Gastrocnemius medialis (tissue), 4 donors: ENCODE data around the gene MELTF. TPM values are rescaled to one million over a fixed set of nuclear protein-coding genes. Genes with fewer than 3 reads are reported as not detected.

Source experiments
- ATAC-seq, 2 donors: fragments of 150-250 bp; one replicate each; pipeline ENCODE4 v1.9.1; 2016
- DNase-seq, 2 donors: peaks; one replicate each; pipeline ENCODE4 v3.0.0-alpha.2; 2019
- H3K27ac ChIP-seq, 4 donors: fragments of 200-600 bp; sonication (generic); 1 replicate in 1 of 4; 2 replicates in 3 of 4; pipeline ENCODE4 v1.5.1; 2016 to 2018; ENCODE audit warnings: mild to moderate bottlenecking in 2 of 4, moderate library complexity in 1 of 4
- H3K27me3 ChIP-seq, 3 donors: fragments of 200-600 bp; sonication (generic) in 2 of 3; 1 replicate in 1 of 3; 2 replicates in 2 of 3; pipeline versions ENCODE4 v1.5.1 to v1.6.0; 2016 to 2019; ENCODE audit warnings: mild to moderate bottlenecking in 1 of 3, moderate library complexity in 1 of 3
- H3K36me3 ChIP-seq, 2 donors: fragments of 200-600 bp; sonication (generic) in 1 of 2; one replicate each; pipeline ENCODE4 v1.5.1; 2017 to 2018
- H3K4me1 ChIP-seq, 2 donors: fragments of 200-600 bp; sonication (generic) in 1 of 2; one replicate each; pipeline ENCODE4 v1.5.1; 2016 to 2017; ENCODE audit warnings: mild to moderate bottlenecking in 2 of 2
- H3K4me3 ChIP-seq, 4 donors: fragments of 200-600 bp; sonication (generic) in 3 of 4; 1 replicate in 1 of 4; 2 replicates in 3 of 4; pipeline ENCODE4 v1.5.1; 2016 to 2019; ENCODE audit warnings: mild to moderate bottlenecking in 2 of 4
- H3K9me3 ChIP-seq, 3 donors: fragments of 200-600 bp; sonication (generic) in 2 of 3; 1 replicate in 1 of 3; 2 replicates in 2 of 3; pipeline ENCODE4 v1.5.1; 2016 to 2019
- POLR2A ChIP-seq, 2 donors: fragments of 450-650 bp; IDR thresholded peaks; one replicate each; pipeline ENCODE4 v1.6.1; 2017; ENCODE audit warnings: antibody characterized with exemption in 2 of 2, mild to moderate bottlenecking in 2 of 2, moderate library complexity in 2 of 2
- in situ Hi-C, 4 donors: fragments of 200-750 bp; cut with MboI; loops; one replicate each; pipeline versions ENCODE4 v1.15.0 to v1.8.0; 2017; ENCODE audit warnings: low sequenced_read_pairs in 4 of 4
- intact Hi-C: fragments of 100-400 bp; cut with DNase I; formaldehyde crosslinking; loops from one replicate; pipeline ENCODE4 v1.15.1; 2023; ENCODE audit warnings: low total_unique reads
- total RNA-seq, 4 donors: library from RNA; depleted of rRNA; stranded (reverse); fragments of >200 nt; gene quantifications; one replicate each; pipeline versions ENCODE4 v1.1.0 to v1.2.3, GENCODE V29; 2016
- TF ChIP-seq, protein P1 (sequence below), 5 experiments: fragments of 450-650 bp in 3 of 5; fragments of 200-600 bp in 2 of 5; sonication (generic) in 2 of 5; IDR thresholded peaks in 4 of 5; conservative IDR thresholded peaks in 1 of 5; 1 replicate in 4 of 5; 2 replicates in 1 of 5; pipeline ENCODE4 v1.5.1; 2016 to 2019; ENCODE audit warnings: antibody characterized with exemption in 5 of 5, mild to moderate bottlenecking in 3 of 5, moderate library complexity in 3 of 5

MELTF gene
- total RNA-seq, 4 donors from 2014 or later = 0.36 to 0.64 (median 0.42) TPM; not detected in 1

DNA sequence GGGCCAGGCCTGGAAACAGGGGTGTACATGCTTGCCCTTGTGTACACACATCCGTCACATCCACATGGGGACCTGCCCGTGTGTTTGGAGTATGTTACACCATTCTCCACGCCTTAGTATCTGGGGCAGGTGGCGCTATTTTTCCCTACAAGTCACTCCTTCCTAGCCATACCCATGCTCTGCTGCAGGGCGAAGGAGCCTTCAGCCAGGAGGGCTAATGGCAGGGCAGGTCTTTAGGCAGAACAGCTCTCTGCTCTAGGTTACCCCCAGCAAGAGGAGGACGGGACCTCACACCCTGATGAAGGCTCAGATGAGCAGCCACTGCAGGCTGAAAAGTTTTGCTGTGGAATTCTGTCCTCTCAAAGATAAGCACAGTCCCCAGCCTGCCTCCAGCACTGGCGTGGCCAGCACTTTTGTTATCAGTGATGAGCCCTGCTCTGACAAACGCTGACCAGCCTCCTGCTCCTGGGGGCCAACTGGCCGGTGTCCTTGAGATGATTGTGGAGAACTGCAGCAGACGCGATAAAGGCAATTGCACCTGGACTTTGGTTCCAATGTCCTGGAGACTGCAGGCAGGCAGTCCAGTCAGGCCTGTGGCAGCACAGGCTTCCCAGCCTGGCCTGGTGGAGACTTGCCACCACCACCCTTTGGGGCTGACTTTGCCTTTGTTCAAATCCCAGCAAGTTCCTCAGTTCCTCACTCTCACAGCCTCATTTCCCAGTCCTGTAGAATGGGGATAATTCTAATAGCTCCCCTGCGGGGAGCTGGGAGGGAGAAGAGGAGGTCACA lies 41.2 kb downstream of the MELTF start:
- ATAC-seq (no peak), DNase-seq (no peak)
- TF ChIP-seq, protein P1, sequence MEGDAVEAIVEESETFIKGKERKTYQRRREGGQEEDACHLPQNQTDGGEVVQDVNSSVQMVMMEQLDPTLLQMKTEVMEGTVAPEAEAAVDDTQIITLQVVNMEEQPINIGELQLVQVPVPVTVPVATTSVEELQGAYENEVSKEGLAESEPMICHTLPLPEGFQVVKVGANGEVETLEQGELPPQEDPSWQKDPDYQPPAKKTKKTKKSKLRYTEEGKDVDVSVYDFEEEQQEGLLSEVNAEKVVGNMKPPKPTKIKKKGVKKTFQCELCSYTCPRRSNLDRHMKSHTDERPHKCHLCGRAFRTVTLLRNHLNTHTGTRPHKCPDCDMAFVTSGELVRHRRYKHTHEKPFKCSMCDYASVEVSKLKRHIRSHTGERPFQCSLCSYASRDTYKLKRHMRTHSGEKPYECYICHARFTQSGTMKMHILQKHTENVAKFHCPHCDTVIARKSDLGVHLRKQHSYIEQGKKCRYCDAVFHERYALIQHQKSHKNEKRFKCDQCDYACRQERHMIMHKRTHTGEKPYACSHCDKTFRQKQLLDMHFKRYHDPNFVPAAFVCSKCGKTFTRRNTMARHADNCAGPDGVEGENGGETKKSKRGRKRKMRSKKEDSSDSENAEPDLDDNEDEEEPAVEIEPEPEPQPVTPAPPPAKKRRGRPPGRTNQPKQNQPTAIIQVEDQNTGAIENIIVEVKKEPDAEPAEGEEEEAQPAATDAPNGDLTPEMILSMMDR (IDR thresholded peaks at IDR 0.05 in 4 of 5, conservative IDR thresholded peaks at IDR 0.05 in 1 of 5) = no peak
- TF ChIP-seq POLR2A (IDR thresholded peaks at IDR 0.05) = no peak
- H3K27me3 ChIP-seq = no peaks in the 10 kb centered on the region
- no peak overlapping the region for H3K27ac ChIP-seq
- no peak overlapping the region for H3K4me3 ChIP-seq
- intact Hi-C loops (no loop called here), in situ Hi-C loops (loop anchor here in 2 of 4 donors (25.0 kb wide), 2 partner anchors 199 to 524 kb away; no protein-coding TSS in a partner anchor)
- H3K36me3 ChIP-seq = no peaks in the 10 kb centered on the region
- no peaks in the 10 kb centered on the region for H3K9me3 ChIP-seq
- no peaks in the 10 kb centered on the region for H3K4me1 ChIP-seq

DNA sequence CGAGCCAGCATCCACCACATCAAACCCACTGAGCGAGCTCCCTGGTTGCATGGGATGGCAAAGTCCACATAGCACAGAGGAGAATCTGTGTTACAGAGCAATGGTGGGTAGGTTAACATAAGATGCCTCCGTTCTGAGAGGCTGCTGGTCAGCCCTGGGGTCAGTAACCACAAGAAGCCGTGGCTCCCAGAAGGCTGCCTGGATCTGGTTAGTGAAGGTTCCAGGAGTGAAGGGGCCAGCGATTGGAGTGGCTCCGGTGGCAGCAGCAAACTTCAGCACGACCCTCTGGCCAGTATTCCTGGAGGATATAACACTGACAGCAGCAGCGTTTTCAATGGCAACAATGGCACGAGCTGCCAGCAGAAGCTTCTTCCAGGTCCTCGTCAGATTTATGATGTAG lies 42.6 kb downstream of the MELTF start:
- intact Hi-C loops = no loop called here
- ATAC-seq (no peak), DNase-seq (no peak)
- H3K9me3 ChIP-seq = no peaks in the 10 kb centered on the region
- in situ Hi-C loops = loop anchor here in 2 of 4 donors (25.0 kb wide), 2 partner anchors 200 to 525 kb away; no protein-coding TSS in a partner anchor
- H3K27ac ChIP-seq = no peak overlapping the region
- H3K4me3 ChIP-seq = no peak overlapping the region
- no peaks in the 10 kb centered on the region for H3K36me3 ChIP-seq
- no peaks in the 10 kb centered on the region for H3K27me3 ChIP-seq
- no peaks in the 10 kb centered on the region for H3K4me1 ChIP-seq
- TF ChIP-seq, protein P1 (IDR thresholded peaks at IDR 0.05 in 4 of 5, conservative IDR thresholded peaks at IDR 0.05 in 1 of 5) = no peak
- TF ChIP-seq POLR2A (IDR thresholded peaks at IDR 0.05) = no peak

GRCh38 chr3:196985954-196986885 lies 43.4 kb downstream of the MELTF start:
- no peak for DNase-seq
- Histone ChIP-seq H3K36me3 (no peaks in the 10 kb centered on the region), H3K9me3 (no peaks in the 10 kb centered on the region), H3K27me3 (no peaks in the 10 kb centered on the region), H3K4me3 (no peak overlapping the region), H3K4me1 (no peaks in the 10 kb centered on the region), H3K27ac (no peak overlapping the region)
- TF ChIP-seq, protein P1 (IDR thresholded peaks at IDR 0.05 in 4 of 5, conservative IDR thresholded peaks at IDR 0.05 in 1 of 5) = no peak
- TF ChIP-seq POLR2A (IDR thresholded peaks at IDR 0.05) = no peak
- in situ Hi-C loops = loop anchor here in 2 of 4 donors (25.0 kb wide), 2 partner anchors 201 to 526 kb away; no protein-coding TSS in a partner anchor
- no peak for ATAC-seq
- intact Hi-C loops = no loop called here

DNA sequence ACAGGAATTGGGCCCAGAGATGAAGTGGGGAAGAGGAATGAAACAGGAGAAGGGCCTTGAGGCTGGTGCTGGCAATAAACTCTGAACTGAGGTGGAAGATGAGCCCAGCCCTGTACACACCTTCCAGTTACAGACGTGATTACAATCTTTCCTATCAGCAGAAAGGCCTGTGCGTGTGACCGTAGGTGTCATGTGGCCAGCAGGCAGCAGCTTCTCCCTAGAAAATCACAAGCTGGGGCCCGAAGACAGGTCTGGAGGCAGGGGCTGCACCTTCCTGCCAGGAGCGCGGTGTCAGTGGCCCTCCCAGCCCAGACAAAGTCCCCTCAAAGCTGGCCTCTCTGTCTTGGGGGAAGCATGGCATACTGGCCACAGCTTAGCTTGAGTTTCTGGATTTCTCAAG lies 44.3 kb downstream of the MELTF start:
- H3K36me3 ChIP-seq = no peaks in the 10 kb centered on the region
- no peaks in the 10 kb centered on the region for H3K9me3 ChIP-seq
- H3K4me3 ChIP-seq = no peak overlapping the region
- ATAC-seq (no peak), DNase-seq (no peak)
- H3K4me1 ChIP-seq = no peaks in the 10 kb centered on the region
- intact Hi-C loops = no loop called here
- TF ChIP-seq, protein P1 (IDR thresholded peaks at IDR 0.05 in 4 of 5, conservative IDR thresholded peaks at IDR 0.05 in 1 of 5) = no peak
- no peak for TF ChIP-seq POLR2A (IDR thresholded peaks at IDR 0.05)
- H3K27me3 ChIP-seq = no peaks in the 10 kb centered on the region
- H3K27ac ChIP-seq = no peak overlapping the region
- in situ Hi-C loops = loop anchor here in 2 of 4 donors (25.0 kb wide), 2 partner anchors 202 to 527 kb away; no protein-coding TSS in a partner anchor
